H9 (cell line): ENCODE measurements around the gene EPM2A. TPM values are rescaled to one million over a fixed set of nuclear protein-coding genes. Genes with fewer than 3 reads are reported as not detected.

ENCODE experiments used
- DNase-seq: peaks from one replicate; pipeline ENCODE4 v3.0.0-alpha.2; 2017
- H2AFZ ChIP-seq: one replicate; pipeline ENCODE4 v1.6.1; 2013; ENCODE audit warnings: mild to moderate bottlenecking, low read length, control low read depth, moderate library complexity
- H2AK5ac ChIP-seq: 2 replicates; pipeline ENCODE4 v1.6.1; 2013; ENCODE audit warnings: low read length, control low read depth, mixed read lengths; ENCODE audit not compliant: insufficient read length
- H2BK120ac ChIP-seq: one replicate; pipeline ENCODE4 v1.6.1; 2013; ENCODE audit warnings: low read depth, mild to moderate bottlenecking, low read length, control low read depth, inconsistent platforms; ENCODE audit not compliant: poor library complexity, severe bottlenecking
- H2BK12ac ChIP-seq: 2 replicates; pipeline ENCODE4 v1.6.1; 2013; ENCODE audit warnings: low read length, control low read depth, mixed read lengths, low read depth; ENCODE audit not compliant: insufficient read length
- H2BK15ac ChIP-seq: 2 replicates; pipeline ENCODE4 v1.6.1; 2013; ENCODE audit warnings: low read depth, low read length, control low read depth
- H2BK20ac ChIP-seq: one replicate; pipeline ENCODE4 v1.6.1; 2013; ENCODE audit warnings: low read depth, mild to moderate bottlenecking, low read length, control low read depth, inconsistent platforms; ENCODE audit not compliant: poor library complexity, severe bottlenecking
- H2BK5ac ChIP-seq: 2 replicates; pipeline ENCODE4 v1.6.1; 2013; ENCODE audit warnings: low read length, control low read depth, mixed read lengths; ENCODE audit not compliant: insufficient read length
- H3K14ac ChIP-seq: 2 replicates; pipeline ENCODE4 v1.6.1; 2013; ENCODE audit warnings: low read length, control low read depth; ENCODE audit not compliant: insufficient read depth
- H3K18ac ChIP-seq: 2 replicates; pipeline ENCODE4 v1.6.1; 2013; ENCODE audit warnings: low read depth, mild to moderate bottlenecking, mixed read lengths, low read length, control low read depth; ENCODE audit not compliant: insufficient read length
- H3K23ac ChIP-seq: 2 replicates; pipeline ENCODE4 v1.6.1; 2013; ENCODE audit warnings: low read length, control low read depth, mixed read lengths, low read depth; ENCODE audit not compliant: insufficient read length
- H3K23me2 ChIP-seq: 2 replicates; pipeline ENCODE4 v1.6.1; 2013; ENCODE audit warnings: low read depth, mild to moderate bottlenecking, mixed read lengths, low read length, control low read depth; ENCODE audit not compliant: insufficient read length, poor library complexity, severe bottlenecking
- H3K27ac ChIP-seq: 2 replicates; pipeline ENCODE4 v1.5.1; 2013; ENCODE audit warnings: low read length, control low read depth, mixed read lengths, low read depth; ENCODE audit not compliant: insufficient read length
- H3K27me3 ChIP-seq: 2 replicates; pipeline ENCODE4 v1.6.1; 2013; ENCODE audit warnings: low read length, control low read depth, inconsistent platforms; ENCODE audit not compliant: insufficient read depth
- H3K4ac ChIP-seq: 2 replicates; pipeline ENCODE4 v1.6.1; 2013; ENCODE audit warnings: low read depth, mild to moderate bottlenecking, control low read depth, inconsistent platforms, low read length, moderate library complexity
- H3K4me1 ChIP-seq: 2 replicates; pipeline ENCODE4 v1.6.1; 2013; ENCODE audit warnings: low read length, control low read depth, inconsistent platforms; ENCODE audit not compliant: insufficient read depth
- H3K4me2 ChIP-seq: 2 replicates; pipeline ENCODE4 v1.6.1; 2013; ENCODE audit warnings: low read length, control low read depth, mixed read lengths; ENCODE audit not compliant: insufficient read length, insufficient read depth
- H3K56ac ChIP-seq: 2 replicates; pipeline ENCODE4 v1.6.1; 2013; ENCODE audit warnings: low read depth, mild to moderate bottlenecking, mixed read lengths, low read length, control low read depth; ENCODE audit not compliant: insufficient read length
- H3K79me1 ChIP-seq: 2 replicates; pipeline ENCODE4 v1.6.1; 2013; ENCODE audit warnings: low read depth, mild to moderate bottlenecking, moderate library complexity, low read length, control low read depth, inconsistent platforms; ENCODE audit not compliant: insufficient read depth, poor library complexity, severe bottlenecking
- H3K79me2 ChIP-seq: 2 replicates; pipeline ENCODE4 v1.6.1; 2013; ENCODE audit warnings: low read length, control low read depth, inconsistent platforms; ENCODE audit not compliant: insufficient read depth
- H3K9ac ChIP-seq: 2 replicates; pipeline ENCODE4 v1.6.1; 2013; ENCODE audit warnings: low read length, control low read depth, mixed read lengths; ENCODE audit not compliant: insufficient read length; ENCODE audit errors: extremely low read depth
- H3K9me3 ChIP-seq: one replicate; pipeline ENCODE4 v1.6.1; 2013; ENCODE audit warnings: low read depth, low read length, inconsistent platforms; ENCODE audit not compliant: control insufficient read depth
- H3T11ph ChIP-seq: one replicate; pipeline ENCODE4 v1.6.1; 2013; ENCODE audit warnings: mild to moderate bottlenecking, low read length, control low read depth, inconsistent platforms
- H4K20me1 ChIP-seq: one replicate; pipeline ENCODE4 v1.6.1; 2013; ENCODE audit not compliant: control insufficient read depth, insufficient read length, insufficient read depth
- H4K5ac ChIP-seq: 2 replicates; pipeline ENCODE4 v1.6.1; 2013; ENCODE audit warnings: low read depth, mild to moderate bottlenecking, mixed read lengths, low read length, control low read depth; ENCODE audit not compliant: insufficient read length
- H4K8ac ChIP-seq: replicated peaks from 2 replicates; pipeline ENCODE4 v1.6.1; 2013; ENCODE audit warnings: low read length, control low read depth, mixed read lengths, low read depth; ENCODE audit not compliant: insufficient read length
- H4K91ac ChIP-seq: 2 replicates; pipeline ENCODE4 v1.6.1; 2013; ENCODE audit warnings: low read depth, mild to moderate bottlenecking, moderate library complexity, mixed read lengths, low read length, control low read depth; ENCODE audit not compliant: insufficient read length
- H3K27ac Mint-ChIP-seq, 3 experiments: 2 replicates in 2 of 3; 3 replicates in 1 of 3; pipeline ENCODE4 v1.8.0; 2020 to 2021; ENCODE audit warnings: mixed read lengths in 3 of 3, mild to moderate bottlenecking in 1 of 3, moderate library complexity in 1 of 3
- H3K27me3 Mint-ChIP-seq: 2 replicates; pipeline ENCODE4 v1.8.0; 2021; ENCODE audit warnings: low read depth, mild to moderate bottlenecking, moderate library complexity, mixed read lengths
- H3K36me3 Mint-ChIP-seq, 3 experiments: 2 replicates in 2 of 3; 3 replicates in 1 of 3; pipeline ENCODE4 v1.8.0; 2020 to 2021; ENCODE audit warnings: low read depth in 3 of 3, mixed read lengths in 3 of 3; ENCODE audit not compliant: insufficient read depth in 1 of 3
- H3K4me1 Mint-ChIP-seq, 2 experiments: 2 replicates each; pipeline ENCODE4 v1.8.0; 2020; ENCODE audit warnings: mixed read lengths in 2 of 2
- H3K4me3 Mint-ChIP-seq, 2 experiments: 2 replicates in 1 of 2; 3 replicates in 1 of 2; pipeline ENCODE4 v1.8.0; 2020 to 2021; ENCODE audit warnings: mild to moderate bottlenecking in 2 of 2, mixed read lengths in 2 of 2, moderate library complexity in 1 of 2
- H3K9me3 Mint-ChIP-seq, 2 experiments: 2 replicates in 1 of 2; 3 replicates in 1 of 2; pipeline ENCODE4 v1.8.0; 2020; ENCODE audit warnings: mild to moderate bottlenecking in 2 of 2, mixed read lengths in 2 of 2, moderate library complexity in 1 of 2
- CTCF ChIP-seq: fragments of 200-600 bp; sonication (generic); conservative IDR thresholded peaks from 3 replicates; pipeline ENCODE4 v1.8.0; 2021; ENCODE audit warnings: antibody characterized with exemption, mild to moderate bottlenecking
- WGBS: extraction: QIAGEN DNeasy Blood & Tissue Kit; methylation state at CpG from one replicate; pipeline ENCODE4 v1.1.7; 2013; ENCODE audit warnings: missing lambda C conversion rate, low lambda C conversion rate, mixed read lengths; ENCODE audit not compliant: insufficient read length; ENCODE audit errors: extremely low coverage; 5-methylcytosine and 5-hydroxymethylcytosine counted together
- total RNA-seq: library from RNA; stranded (reverse); gene quantifications from 2 replicates; pipeline ENCODE4 v1.2.1, GENCODE V29; 2021

EPM2A gene
- total RNA-seq, 1 experiment from 2014 or later: 8.2 TPM

DNA sequence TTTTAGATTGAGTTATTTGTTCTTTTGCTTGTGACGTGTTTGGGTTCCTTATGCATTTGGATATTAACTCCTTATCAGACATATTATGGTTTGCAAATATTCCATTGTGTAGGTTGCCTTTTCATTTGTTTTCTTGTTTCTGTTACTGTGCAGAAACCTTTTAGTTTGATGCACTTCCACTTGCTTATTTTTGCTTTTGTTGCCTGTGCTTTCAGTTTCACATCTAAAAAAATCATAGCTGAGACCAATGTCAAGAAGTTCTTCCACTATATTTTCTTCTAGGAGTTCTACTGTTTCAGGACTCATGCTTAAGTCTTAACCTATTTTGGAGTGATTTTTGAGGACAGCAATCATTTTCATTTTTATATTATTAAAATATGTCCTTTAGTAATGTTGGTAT, 113.5 kb downstream of the EPM2A start:
- H3K23ac ChIP-seq: no peak overlapping the region
- H3K9me3 Mint-ChIP-seq: peaks cover 0 to 3% of the 10 kb centered on the region in 2 experiments; a peak in 2 of 5 replicates
- no peak overlapping the region for H3K18ac ChIP-seq
- H2BK12ac ChIP-seq: no peak overlapping the region
- H3K9me3 ChIP-seq: no peaks in the 10 kb centered on the region
- WGBS: no CpG with 5 or more reads among the region's 1 CpG
- H2AK5ac ChIP-seq: no peak overlapping the region
- H4K5ac ChIP-seq: no peak overlapping the region
- no peak overlapping the region for H3K56ac ChIP-seq
- H2BK15ac ChIP-seq: no peak overlapping the region
- DNase-seq: no peak
- H3K4me1 Mint-ChIP-seq: no peaks in the 10 kb centered on the region
- H3K9ac ChIP-seq: no peak overlapping the region
- no peak for TF ChIP-seq CTCF
- no peak overlapping the region for H2AFZ ChIP-seq
- H2BK5ac ChIP-seq: no peak overlapping the region
- no peaks in the 10 kb centered on the region for H3K27me3 Mint-ChIP-seq
- no peak overlapping the region for H4K91ac ChIP-seq
- H3K79me2 ChIP-seq: no peaks in the 10 kb centered on the region
- no peaks in the 10 kb centered on the region for H4K20me1 ChIP-seq
- H3K27ac ChIP-seq: no peak overlapping the region
- H3K4me2 ChIP-seq: no peak overlapping the region
- no peak overlapping the region for H3K27ac Mint-ChIP-seq
- H4K8ac ChIP-seq: no peak overlapping the region
- no peaks in the 10 kb centered on the region for H3K4me1 ChIP-seq
- no peak overlapping the region for H2BK120ac ChIP-seq
- H3K27me3 ChIP-seq: no peaks in the 10 kb centered on the region
- no peaks in the 10 kb centered on the region; a peak in 2 of 7 replicates for H3K36me3 Mint-ChIP-seq
- no peak overlapping the region for H2BK20ac ChIP-seq
- H3K14ac ChIP-seq: no peak overlapping the region
- H3K4me3 Mint-ChIP-seq: no peak overlapping the region
- no peak overlapping the region for H3T11ph ChIP-seq
- no peaks in the 10 kb centered on the region for H3K79me1 ChIP-seq
- H3K23me2 ChIP-seq: no peaks in the 10 kb centered on the region
- no peak overlapping the region for H3K4ac ChIP-seq
